ENCODE data around the gene RAD51B.
"Not testable (repeated sequence)": the region's sequence is repeated elsewhere in the genome, so short reads cannot be mapped to it uniquely, and the experiment has no call there.

RAD51B gene

GRCh38 chr14:68081489-68081888, 261.9 kb downstream of the RAD51B start:
- no peak for DNase-seq (ENCODE audit: low read depth)

GRCh38 chr14:68082698-68083291, 263.2 kb downstream of the RAD51B start:
- no peak for DNase-seq (ENCODE audit: low read depth)

- no peak for DNase-seq (ENCODE audit: low read depth)
Measured at GRCh38 chr14:68084256-68084655, 264.7 kb downstream of the RAD51B start.

GRCh38 chr14:68085742-68086141, 266.2 kb downstream of the RAD51B start:
- no peak for DNase-seq (ENCODE audit: low read depth)

- no peak for DNase-seq (ENCODE audit: low read depth)
Measured at GRCh38 chr14:68088451-68088854, 268.9 kb downstream of the RAD51B start.

GRCh38 chr14:68089146-68089731, 269.7 kb downstream of the RAD51B start:
- no peak for DNase-seq (ENCODE audit: low read depth)

GRCh38 chr14:68094158-68094557, 274.6 kb downstream of the RAD51B start:
- no peak for DNase-seq (ENCODE audit: low read depth)

- no peak for DNase-seq (ENCODE audit: low read depth)
Measured at GRCh38 chr14:68094752-68095151, 275.2 kb downstream of the RAD51B start.

- no peak for DNase-seq (ENCODE audit: low read depth)
Measured at GRCh38 chr14:68097727-68098126, 278.1 kb downstream of the RAD51B start.

- no peak for DNase-seq (ENCODE audit: low read depth)
Measured at GRCh38 chr14:68098834-68099233, 279.3 kb downstream of the RAD51B start.

GRCh38 chr14:68099495-68100045, 280.0 kb downstream of the RAD51B start:
- DNase-seq (ENCODE audit: low read depth) = no peak

GRCh38 chr14:68101715-68102301, 282.2 kb downstream of the RAD51B start:
- DNase-seq (ENCODE audit: low read depth) = not testable (repeated sequence)

GRCh38 chr14:68103853-68104252, 284.3 kb downstream of the RAD51B start:
- no peak for DNase-seq (ENCODE audit: low read depth)

- DNase-seq (ENCODE audit: low read depth) = peak; percentile 36
Measured at GRCh38 chr14:68104518-68104917, 284.9 kb downstream of the RAD51B start.

- DNase-seq (ENCODE audit: low read depth) = no peak
Measured at GRCh38 chr14:68105816-68106215, 286.2 kb downstream of the RAD51B start.

GRCh38 chr14:68106456-68106855, 286.9 kb downstream of the RAD51B start:
- DNase-seq (ENCODE audit: low read depth) = no peak

- DNase-seq (ENCODE audit: low read depth) = no peak
Measured at GRCh38 chr14:68106905-68107304, 287.3 kb downstream of the RAD51B start.

GRCh38 chr14:68109132-68109900, 289.7 kb downstream of the RAD51B start:
- no peak for DNase-seq (ENCODE audit: low read depth)

- no peak for DNase-seq (ENCODE audit: low read depth)
Measured at GRCh38 chr14:68111097-68111852, 291.7 kb downstream of the RAD51B start.

GRCh38 chr14:68111853-68112270, 292.3 kb downstream of the RAD51B start:
- no peak for DNase-seq (ENCODE audit: low read depth)

- DNase-seq (ENCODE audit: low read depth) = no peak
Measured at GRCh38 chr14:68112442-68112841, 292.9 kb downstream of the RAD51B start.

All from stromal cell of bone marrow (primary cell).